GM18517 (cell line): ENCODE data around the gene CFAP45.

Experiments used
- ATAC-seq: cut with Tn5 transposase; IDR thresholded peaks from one replicate; pipeline ENCODE4 v1.9.1; 2021; ENCODE audit warnings: mild to moderate bottlenecking, moderate library complexity; ENCODE audit not compliant: unreplicated experiment

CFAP45 gene

GRCh38 chr1:159937054-159937750 lies 37.2 kb upstream of the CFAP45 start:
- no peak for ATAC-seq

- no peak for ATAC-seq
Measured at GRCh38 chr1:159936273-159936904, 36.4 kb upstream of the CFAP45 start.

- no peak for ATAC-seq
Measured at GRCh38 chr1:159935719-159936272, 35.8 kb upstream of the CFAP45 start.

- ATAC-seq: no peak
Measured at GRCh38 chr1:159935305-159935704, 35.3 kb upstream of the CFAP45 start.

GRCh38 chr1:159934136-159935039 lies 34.4 kb upstream of the CFAP45 start:
- no peak for ATAC-seq

GRCh38 chr1:159933347-159933746 lies 33.4 kb upstream of the CFAP45 start:
- no peak for ATAC-seq

- ATAC-seq: no peak
Measured at GRCh38 chr1:159932296-159933285, 32.6 kb upstream of the CFAP45 start.

GRCh38 chr1:159931795-159932173 lies 31.8 kb upstream of the CFAP45 start:
- ATAC-seq: no peak

GRCh38 chr1:159931101-159931794 lies 31.3 kb upstream of the CFAP45 start:
- no peak for ATAC-seq

- ATAC-seq: no peak
Measured at GRCh38 chr1:159930634-159931033, 30.7 kb upstream of the CFAP45 start.

- no peak for ATAC-seq
Measured at GRCh38 chr1:159930216-159930615, 30.3 kb upstream of the CFAP45 start.

- no peak for ATAC-seq
Measured at GRCh38 chr1:159929155-159930051, 29.4 kb upstream of the CFAP45 start.

GRCh38 chr1:159928491-159929050 lies 28.6 kb upstream of the CFAP45 start:
- no peak for ATAC-seq

GRCh38 chr1:159927849-159928431 lies 28.0 kb upstream of the CFAP45 start:
- no peak for ATAC-seq

GRCh38 chr1:159927211-159927848 lies 27.4 kb upstream of the CFAP45 start:
- no peak for ATAC-seq

GRCh38 chr1:159925719-159926078 lies 25.7 kb upstream of the CFAP45 start:
- peak; percentile 4 for ATAC-seq
